Fibroblast of mammary gland (primary cell): ENCODE measurements around the gene RARA.

Source experiments
- DNase-seq: peaks from one replicate; pipeline ENCODE4 v3.0.0-alpha.2; 2010; ENCODE audit warnings: low read depth
- H3K4me3 ChIP-seq: 2 replicates; pipeline ENCODE4 v1.5.1; 2011; ENCODE audit warnings: low read depth, mild to moderate bottlenecking, low read length, moderate library complexity; ENCODE audit not compliant: control insufficient read depth
- TF ChIP-seq, protein P1 (sequence below): conservative IDR thresholded peaks from 2 replicates; pipeline ENCODE4 v1.5.1; 2011; ENCODE audit warnings: low read depth, low read length, inconsistent platforms; ENCODE audit not compliant: control insufficient read depth, insufficient read depth

Gene RARA

GRCh38 chr17:40316571-40317344 is 7.8 kb downstream of the RARA start:
- peak; percentile 77 for DNase-seq
- H3K4me3 ChIP-seq = peak overlapping the region; percentile 17

DNA sequence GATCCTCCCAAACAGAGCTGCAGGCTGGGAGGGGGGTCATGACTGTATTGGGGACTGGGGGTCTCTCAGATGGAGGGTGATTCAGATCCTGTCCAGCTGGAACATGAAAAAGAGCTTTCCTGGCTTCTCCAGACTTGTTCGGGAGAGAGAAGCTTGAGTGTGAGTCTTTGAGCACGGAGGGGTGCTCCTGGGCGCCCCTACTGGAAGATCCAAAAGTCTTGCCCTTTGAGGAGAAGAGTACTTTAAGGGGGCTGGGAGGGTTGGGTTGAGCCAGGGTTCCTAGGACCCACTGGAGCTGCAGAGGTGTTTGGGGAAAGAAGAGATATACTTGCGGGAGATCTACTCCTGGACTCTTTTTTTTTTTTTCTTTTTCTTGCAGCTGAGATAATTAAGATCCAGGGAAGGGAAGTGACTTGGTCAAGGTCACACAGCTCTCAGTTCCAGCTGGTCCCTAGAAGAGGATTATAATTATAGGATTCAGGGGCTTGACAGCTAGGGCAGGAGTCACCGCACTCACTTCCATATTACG is 8.4 kb downstream of the RARA start:
- peak; percentile 71 for DNase-seq
- TF ChIP-seq, protein P1, sequence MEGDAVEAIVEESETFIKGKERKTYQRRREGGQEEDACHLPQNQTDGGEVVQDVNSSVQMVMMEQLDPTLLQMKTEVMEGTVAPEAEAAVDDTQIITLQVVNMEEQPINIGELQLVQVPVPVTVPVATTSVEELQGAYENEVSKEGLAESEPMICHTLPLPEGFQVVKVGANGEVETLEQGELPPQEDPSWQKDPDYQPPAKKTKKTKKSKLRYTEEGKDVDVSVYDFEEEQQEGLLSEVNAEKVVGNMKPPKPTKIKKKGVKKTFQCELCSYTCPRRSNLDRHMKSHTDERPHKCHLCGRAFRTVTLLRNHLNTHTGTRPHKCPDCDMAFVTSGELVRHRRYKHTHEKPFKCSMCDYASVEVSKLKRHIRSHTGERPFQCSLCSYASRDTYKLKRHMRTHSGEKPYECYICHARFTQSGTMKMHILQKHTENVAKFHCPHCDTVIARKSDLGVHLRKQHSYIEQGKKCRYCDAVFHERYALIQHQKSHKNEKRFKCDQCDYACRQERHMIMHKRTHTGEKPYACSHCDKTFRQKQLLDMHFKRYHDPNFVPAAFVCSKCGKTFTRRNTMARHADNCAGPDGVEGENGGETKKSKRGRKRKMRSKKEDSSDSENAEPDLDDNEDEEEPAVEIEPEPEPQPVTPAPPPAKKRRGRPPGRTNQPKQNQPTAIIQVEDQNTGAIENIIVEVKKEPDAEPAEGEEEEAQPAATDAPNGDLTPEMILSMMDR = peak; percentile 59
- peak overlapping the region; percentile 73 for H3K4me3 ChIP-seq

More at GRCh38 chr17:40316571-40317344, 7.8 kb downstream of the RARA start:
- TF ChIP-seq, protein P1 = no peak

DNA sequence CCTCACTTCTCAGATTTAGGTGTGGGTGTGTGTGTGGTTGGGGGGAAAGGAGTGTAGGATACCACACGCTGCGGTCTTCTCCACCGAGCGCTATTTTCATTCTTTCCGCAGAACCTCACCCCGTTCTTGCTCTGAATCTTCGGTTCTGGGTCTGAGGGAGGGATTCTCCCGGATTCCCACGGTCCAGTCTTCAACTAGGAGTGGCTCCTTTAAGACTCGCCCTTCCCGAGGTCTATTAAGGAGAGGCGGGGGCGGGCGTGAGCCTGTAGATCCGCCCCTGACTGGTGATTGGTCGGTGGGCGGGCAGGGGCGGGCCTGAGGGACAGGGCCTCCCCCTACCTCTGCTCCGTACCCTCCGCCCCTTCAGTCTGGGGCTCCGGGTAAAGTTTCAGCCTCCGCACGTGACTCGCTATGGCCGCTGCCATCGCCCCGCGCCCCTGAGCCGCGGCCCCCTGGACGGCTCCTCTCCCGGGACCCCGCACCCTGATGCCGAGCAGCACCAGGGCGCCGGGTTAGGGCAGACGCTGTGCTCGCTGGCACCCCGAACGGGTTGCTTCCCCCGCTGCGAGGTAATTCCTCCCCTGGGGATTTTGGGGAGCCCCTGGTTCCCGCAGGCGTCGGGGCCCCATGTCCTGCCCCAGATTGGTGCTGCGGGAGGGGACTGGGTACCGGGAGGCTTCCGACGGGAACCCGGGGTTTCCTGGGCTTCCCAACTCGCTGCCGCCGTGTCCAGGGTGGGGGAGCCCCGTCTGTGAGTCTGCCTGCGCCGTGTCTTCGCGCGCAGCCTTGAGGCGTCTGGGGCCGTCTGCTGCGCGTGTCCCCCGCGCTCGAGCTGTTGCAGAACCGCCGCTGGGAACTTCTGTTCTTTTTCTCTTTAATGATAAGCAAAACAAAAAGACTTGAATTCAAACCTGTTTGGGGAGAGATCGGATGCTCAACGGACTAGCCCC is 9.2 kb downstream of the RARA start:
- TF ChIP-seq, protein P1 = no peak
- H3K4me3 ChIP-seq = peak overlapping the region; percentile 73
- peak; percentile 93 for DNase-seq

GRCh38 chr17:40318830-40319391 is 9.9 kb downstream of the RARA start:
- DNase-seq = no peak
- TF ChIP-seq, protein P1 = no peak
- H3K4me3 ChIP-seq = peak overlapping the region; percentile 73

DNA sequence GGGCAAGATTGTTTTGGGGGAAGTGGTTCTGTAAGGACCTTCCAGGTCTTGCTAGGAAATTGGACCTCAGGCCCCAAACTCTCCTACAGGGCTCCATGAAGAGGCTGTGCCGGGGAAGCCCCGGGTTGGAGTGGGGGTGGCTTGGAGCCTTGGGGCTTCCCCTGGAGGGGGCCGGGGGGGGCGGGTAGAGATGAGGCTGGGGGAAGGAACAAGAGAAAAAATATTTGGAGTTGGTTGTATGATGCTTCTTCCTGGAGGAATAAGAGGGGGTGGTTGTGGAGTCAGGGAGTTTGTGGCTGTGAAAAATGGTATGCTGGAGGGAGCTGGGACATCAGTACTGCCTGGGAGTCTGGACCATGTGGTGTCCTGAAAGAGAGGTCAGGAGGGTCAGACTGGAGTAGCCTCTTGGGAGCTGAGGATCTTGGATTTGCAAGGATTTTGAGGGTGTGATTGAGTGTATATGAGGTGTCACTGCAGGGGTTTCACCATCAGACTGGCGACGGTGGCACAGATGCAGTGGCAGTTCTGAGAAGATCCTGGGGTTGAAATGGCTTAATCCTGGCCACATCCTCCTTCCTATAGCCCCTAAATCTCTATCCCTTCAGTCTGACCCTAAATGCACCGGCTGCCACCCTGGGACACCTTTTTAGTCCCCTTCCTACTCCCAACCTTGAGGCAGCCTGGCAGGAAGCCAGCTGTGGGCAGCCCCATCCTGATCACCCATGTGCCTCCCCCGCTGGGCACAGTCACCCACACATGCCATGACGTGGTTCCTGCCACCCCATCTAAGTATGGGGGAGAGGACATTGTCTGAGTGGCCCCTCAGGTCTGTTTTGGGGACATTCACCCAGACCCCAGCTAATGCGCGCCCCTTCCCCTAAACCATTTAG is 10.9 kb downstream of the RARA start:
- TF ChIP-seq, protein P1 = no peak
- peak overlapping the region; percentile 73 for H3K4me3 ChIP-seq
- peak; percentile 52 for DNase-seq
